DMS53 (cell line): ENCODE data around the gene VSTM2L.
"Not testable (repeated sequence)": the region's sequence is repeated elsewhere in the genome, so short reads cannot be mapped to it uniquely, and the experiment has no call there.

Experiments used
- DNase-seq: peaks from one replicate; lab custom pipeline; 2025; lab: John Stamatoyannopoulos, UW

The VSTM2L gene

GRCh38 chr20:37937686-37938085, 34.8 kb downstream of the VSTM2L start:
- DNase-seq: no peak

GRCh38 chr20:37938181-37938750, 35.3 kb downstream of the VSTM2L start:
- no peak for DNase-seq

- DNase-seq: no peak
Measured at GRCh38 chr20:37938954-37939353, 36.0 kb downstream of the VSTM2L start.

- no peak for DNase-seq
Measured at GRCh38 chr20:37939701-37940560, 37.0 kb downstream of the VSTM2L start.

- no peak for DNase-seq
Measured at GRCh38 chr20:37940858-37941257, 37.9 kb downstream of the VSTM2L start.

- DNase-seq: peak; percentile 18
Measured at GRCh38 chr20:37941332-37941731, 38.4 kb downstream of the VSTM2L start.

GRCh38 chr20:37941992-37942391, 39.1 kb downstream of the VSTM2L start:
- no peak for DNase-seq

GRCh38 chr20:37943033-37943432, 40.1 kb downstream of the VSTM2L start:
- no peak for DNase-seq

- no peak for DNase-seq
Measured at GRCh38 chr20:37943501-37944455, 40.9 kb downstream of the VSTM2L start.

- no peak for DNase-seq
Measured at GRCh38 chr20:37944456-37944981, 41.6 kb downstream of the VSTM2L start.

- peak; percentile 70 for DNase-seq
Measured at GRCh38 chr20:37945091-37945547, 42.2 kb downstream of the VSTM2L start.

GRCh38 chr20:37946946-37947345, 44.0 kb downstream of the VSTM2L start:
- no peak for DNase-seq

GRCh38 chr20:37947943-37948342, 45.0 kb downstream of the VSTM2L start:
- DNase-seq: no peak

GRCh38 chr20:37948956-37949355, 46.0 kb downstream of the VSTM2L start:
- DNase-seq: no peak

GRCh38 chr20:37954190-37954589, 51.3 kb downstream of the VSTM2L start:
- DNase-seq: no peak

GRCh38 chr20:37954626-37955025, 51.7 kb downstream of the VSTM2L start:
- DNase-seq: no peak

- DNase-seq: no peak
Measured at GRCh38 chr20:37955511-37955910, 52.6 kb downstream of the VSTM2L start.

GRCh38 chr20:37956107-37956585, 53.2 kb downstream of the VSTM2L start:
- peak; percentile 84 for DNase-seq

- no peak for DNase-seq
Measured at GRCh38 chr20:37958856-37959520, 56.1 kb downstream of the VSTM2L start.

GRCh38 chr20:37961066-37961465, 58.1 kb downstream of the VSTM2L start:
- DNase-seq: no peak

- DNase-seq: not testable (repeated sequence)
Measured at GRCh38 chr20:37963483-37963882, 60.6 kb downstream of the VSTM2L start.
